Measurements from ENCODE around the gene HHAT.
"Not testable (repeated sequence)": the region's sequence is repeated elsewhere in the genome, so short reads cannot be mapped to it uniquely, and the experiment has no call there.

The HHAT gene

DNA sequence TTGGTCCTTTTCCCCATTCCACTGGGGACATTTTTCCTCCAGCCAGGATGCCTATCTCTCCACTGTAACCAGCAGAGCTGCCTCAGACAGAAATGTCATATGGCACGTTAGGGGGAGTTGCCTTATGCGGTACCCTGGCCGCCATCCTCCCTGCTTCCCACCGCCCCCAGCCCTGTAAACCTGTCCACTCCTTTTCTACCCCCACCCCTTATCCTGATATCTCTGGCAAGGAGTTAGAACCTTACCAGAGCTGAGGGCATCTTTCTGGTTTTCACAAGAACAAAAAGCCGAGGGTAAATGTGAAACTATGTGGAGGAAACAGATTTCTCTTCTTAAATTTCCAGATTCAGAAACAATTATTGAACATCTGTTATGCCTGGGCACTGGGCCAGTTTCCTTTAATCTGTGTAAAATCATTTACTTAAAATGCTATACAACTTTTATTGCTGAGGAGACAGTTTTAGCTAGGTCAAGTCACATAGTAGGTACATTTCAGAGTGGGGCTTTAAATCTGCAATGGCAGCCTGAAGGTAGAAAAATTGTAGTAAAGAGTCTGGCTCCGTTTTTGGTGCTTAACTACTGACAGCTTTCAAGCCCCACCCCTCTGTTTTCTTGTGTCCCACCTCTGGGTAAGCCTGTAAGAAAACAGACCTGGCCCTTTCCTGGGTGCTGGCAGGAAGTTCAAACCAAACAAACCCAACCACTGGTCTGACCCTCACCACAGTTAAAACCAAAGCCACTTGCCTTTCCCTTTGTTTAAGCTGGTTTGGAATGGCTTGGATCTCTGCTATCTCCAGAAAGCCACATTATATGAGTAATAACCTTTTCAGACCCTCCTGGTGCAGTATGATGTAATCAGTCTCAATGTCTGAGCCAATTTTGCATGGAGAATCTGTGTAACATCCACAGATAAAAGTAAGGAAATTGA, 319.0 kb downstream of the HHAT start:
- no peak for DNase-seq (ENCODE audit: low read depth)

GRCh38 chr1:210648588-210649269, 320.0 kb downstream of the HHAT start:
- no peak for DNase-seq (ENCODE audit: low read depth)

- no peak for DNase-seq (ENCODE audit: low read depth)
These were observed 321.7 kb downstream of the HHAT start for GRCh38 chr1:210650403-210650802.

GRCh38 chr1:210652329-210652954, 323.7 kb downstream of the HHAT start:
- DNase-seq (ENCODE audit: low read depth) = no peak

DNA sequence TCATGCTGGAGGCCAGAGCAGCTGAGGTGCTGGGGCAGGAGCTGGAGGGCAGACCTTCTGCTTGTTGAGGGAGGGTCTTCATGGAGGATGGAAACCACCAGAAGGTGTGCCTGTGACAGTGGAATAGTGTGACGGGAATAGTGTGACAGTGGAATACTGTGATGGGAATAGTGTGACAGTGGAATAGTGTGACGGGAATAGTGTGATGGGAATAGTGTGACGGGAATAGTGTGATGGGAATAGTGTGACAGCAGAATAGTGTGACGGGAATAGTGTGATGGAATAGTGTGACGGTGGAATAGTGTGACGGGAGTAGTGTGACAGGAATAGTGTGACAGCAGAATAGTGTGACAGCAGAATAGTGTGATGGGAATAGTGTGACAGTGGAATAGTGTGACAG, 325.1 kb downstream of the HHAT start:
- DNase-seq (ENCODE audit: low read depth) = no peak

GRCh38 chr1:210654176-210654981, 325.7 kb downstream of the HHAT start:
- no peak for DNase-seq (ENCODE audit: low read depth)

DNA sequence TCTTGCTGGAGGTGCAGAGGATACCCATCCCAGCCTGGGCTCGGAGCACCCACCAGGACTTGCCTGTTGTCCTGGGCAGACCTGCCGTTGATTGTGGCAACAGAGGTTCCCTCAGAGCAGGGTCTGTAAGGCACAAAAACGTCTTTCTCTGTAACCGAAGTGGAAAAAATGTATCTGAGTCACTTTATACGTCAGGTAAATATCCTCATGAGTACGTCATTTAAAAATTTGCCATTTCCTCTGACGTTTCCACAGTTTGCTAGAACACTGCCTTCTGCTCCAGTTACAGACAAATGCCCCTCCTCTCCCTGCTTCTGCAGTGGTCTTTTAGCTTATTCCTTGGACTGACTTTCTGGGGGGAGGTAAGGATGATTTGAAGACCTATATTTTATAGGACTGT, 326.8 kb downstream of the HHAT start:
- no peak for DNase-seq (ENCODE audit: low read depth)

DNA sequence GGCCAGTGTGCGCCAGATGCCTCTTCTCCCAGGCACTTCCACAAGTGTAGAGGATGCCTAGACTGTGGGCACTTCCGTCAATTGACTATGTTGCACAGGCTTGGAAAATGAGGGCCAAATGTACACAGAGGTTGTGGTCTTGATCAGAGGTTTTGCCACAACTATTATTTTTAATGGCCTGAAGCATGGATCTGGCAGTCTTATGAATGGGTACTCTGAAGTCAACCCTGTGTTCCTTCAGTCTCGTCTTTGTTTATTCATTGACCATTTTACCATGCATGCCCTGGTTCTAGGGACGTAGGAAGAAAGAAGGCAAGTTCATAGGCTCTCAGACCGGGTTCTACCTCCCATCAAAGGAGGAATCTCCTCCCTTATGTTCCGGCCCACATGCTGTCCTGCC, 329.1 kb downstream of the HHAT start:
- no peak for DNase-seq (ENCODE audit: low read depth)

GRCh38 chr1:210661520-210661919, 332.8 kb downstream of the HHAT start:
- not testable (repeated sequence) for DNase-seq (ENCODE audit: low read depth)

DNA sequence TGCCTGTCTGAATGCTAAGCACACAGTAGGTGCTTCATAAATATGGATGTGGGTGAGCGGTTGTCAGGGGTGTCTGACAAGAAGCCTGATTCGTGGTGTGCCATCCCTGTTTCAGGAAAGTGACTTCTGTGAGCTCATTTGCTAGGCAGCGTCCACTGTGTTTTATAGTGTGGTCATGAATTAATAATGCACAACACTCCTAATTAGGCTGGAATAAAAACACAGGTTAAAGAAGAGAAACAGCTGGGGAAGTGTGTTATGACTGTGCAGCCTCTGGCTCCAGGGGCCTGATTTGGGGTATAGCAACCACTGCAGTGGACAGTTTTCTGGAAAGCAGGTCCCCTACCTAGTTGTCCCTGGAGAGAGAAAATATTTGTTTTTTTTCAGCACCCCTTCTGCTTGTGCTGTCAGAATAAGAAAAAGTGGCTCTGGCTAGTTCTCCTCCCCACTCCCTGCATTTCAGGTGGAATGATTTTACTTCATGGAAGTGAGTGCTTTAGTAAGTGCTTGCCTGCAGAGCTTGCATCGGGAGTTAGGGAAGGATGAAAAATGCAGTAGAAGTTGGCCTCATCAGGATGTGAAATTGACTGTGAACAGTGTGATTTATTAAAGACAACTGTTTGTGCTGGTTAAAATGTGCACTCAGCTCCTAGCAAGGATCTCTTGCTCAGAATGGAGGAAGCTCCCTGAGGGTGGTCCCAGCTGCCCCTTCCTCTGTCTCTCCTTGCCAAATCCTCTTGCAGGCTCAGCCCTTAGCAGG, 333.8 kb downstream of the HHAT start:
- DNase-seq (ENCODE audit: low read depth) = no peak

GRCh38 chr1:210663730-210664573, 335.2 kb downstream of the HHAT start:
- DNase-seq (ENCODE audit: low read depth) = no peak

- DNase-seq (ENCODE audit: low read depth) = no peak
These were observed 341.2 kb downstream of the HHAT start for GRCh38 chr1:210669951-210670350.

- DNase-seq (ENCODE audit: low read depth) = no peak
These were observed 345.4 kb downstream of the HHAT start for GRCh38 chr1:210674151-210674550.

DNA sequence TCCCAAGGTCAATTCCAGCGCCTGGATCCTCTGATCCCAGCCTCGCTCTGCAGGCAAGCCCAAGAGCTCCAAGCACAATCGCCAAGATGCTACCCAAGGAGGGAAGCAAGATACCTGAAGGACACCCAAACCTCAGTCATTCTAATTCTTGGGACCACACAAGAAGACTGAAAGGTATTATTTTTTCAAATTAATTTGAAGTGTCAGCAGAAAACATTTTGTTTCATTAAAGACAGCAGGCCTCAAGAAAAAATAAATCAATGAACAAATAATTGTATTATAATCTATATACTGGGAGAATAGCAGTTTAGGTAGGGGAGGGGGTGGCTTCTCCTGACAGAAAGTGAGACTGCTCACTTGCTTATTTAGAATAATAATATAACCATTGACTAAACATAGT, 347.8 kb downstream of the HHAT start:
- DNase-seq (ENCODE audit: low read depth) = no peak

- no peak for DNase-seq (ENCODE audit: low read depth)
These were observed 348.8 kb downstream of the HHAT start for GRCh38 chr1:210677533-210677932.

- no peak for DNase-seq (ENCODE audit: low read depth)
These were observed 349.6 kb downstream of the HHAT start for GRCh38 chr1:210678306-210678705.

DNA sequence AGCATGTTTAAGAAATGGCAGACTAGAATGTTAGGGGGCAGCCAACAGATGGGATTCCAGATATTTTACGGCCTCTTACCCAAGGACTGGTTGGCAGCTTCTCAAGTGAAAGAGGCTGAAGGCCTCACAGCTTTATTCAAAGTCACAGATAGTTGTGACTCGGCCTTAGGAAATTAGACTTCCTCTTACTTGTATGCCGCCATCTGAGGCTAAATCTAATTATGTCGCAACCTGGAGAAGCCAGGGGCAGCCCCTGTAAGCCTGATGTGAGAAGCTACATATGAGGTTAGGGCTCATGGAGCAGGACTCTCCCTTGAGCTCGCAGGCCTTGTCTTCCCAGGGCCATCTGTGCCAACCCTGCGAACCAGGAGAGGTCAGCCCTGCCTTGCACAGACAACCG, 352.5 kb downstream of the HHAT start:
- no peak for DNase-seq (ENCODE audit: low read depth)

DNA sequence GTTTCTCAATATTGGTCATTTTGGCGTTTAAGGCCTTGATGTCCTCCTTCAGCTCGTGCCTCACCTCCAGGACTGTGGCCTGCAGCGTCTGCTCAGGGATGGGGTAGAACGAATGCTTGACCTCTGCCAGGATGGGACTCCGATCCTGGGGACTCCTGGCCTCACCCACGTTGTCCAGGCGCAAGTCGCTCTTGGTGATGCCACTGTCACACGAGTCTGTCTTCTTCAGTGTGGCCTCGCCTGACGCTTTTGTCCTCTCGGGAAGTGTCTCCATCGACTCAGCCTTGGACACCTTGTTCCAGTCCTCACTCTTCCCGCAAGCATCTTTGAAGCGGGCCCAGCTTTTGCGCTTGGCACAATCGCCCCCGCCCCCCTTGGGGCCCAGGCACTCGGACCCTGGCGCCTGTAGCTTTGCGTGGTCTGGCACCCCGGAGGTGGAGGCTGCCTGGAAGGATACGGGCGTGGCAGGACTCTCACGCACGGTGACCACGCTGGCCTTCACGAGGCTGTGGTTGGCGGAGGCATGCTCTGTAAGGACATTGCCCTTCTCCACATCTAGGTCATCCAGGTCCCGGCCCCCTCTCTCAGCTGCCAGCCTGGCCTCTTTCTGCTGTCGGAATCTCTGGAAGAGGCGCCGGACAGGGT, 354.8 kb downstream of the HHAT start:
- no peak for DNase-seq (ENCODE audit: low read depth)

DNA sequence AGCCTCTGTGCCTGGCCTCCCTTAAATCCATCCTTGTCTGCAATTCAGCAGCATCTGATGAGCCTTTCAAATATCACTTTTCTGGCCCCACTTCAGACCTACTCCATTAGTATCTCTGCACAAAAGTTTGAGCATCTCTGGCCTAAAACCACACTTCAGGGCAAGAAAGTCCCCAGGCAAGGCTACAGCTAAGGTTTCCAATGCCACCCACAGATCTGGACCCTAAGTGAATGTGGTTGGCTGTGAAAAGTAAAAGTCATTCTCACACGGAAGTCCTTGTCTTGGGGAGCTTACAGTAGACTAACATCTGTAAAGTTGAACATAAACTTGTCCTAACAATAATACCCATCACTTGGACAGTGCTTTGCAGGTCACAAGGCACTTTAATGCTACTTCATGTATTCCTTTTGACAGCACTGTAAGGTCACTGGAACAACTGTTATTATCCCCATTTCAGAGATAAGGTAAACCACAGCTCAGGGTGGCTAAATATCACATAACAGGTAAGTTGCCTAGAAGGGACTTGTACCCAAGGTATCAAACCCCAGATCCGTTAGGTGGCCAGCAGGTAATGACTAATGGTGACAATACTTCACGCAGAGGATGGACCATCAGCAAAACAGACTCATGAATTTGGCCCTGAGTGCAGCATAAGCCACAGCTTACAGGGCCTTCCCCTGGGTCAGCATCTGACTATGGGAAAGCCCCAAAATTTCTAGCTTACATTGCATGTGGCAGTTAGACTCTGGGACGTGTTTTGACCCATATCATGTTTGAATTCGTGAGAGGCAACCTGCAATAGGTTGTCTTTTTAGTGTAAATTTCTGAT, 356.0 kb downstream of the HHAT start:
- no peak for DNase-seq (ENCODE audit: low read depth)

Data from T-helper 22 cell (primary cell).